Activated naive CD4-positive, alpha-beta T cell treated with anti-CD3 and anti-CD28 coated beads, Interleukin-2, amount 50 U/mL, for 72 hours (primary cell): ENCODE data around the gene ASCC2. TPM values are rescaled to one million over a fixed set of nuclear protein-coding genes. Genes with fewer than 3 reads are reported as not detected.
"Not testable (repeated sequence)": the region's sequence is repeated elsewhere in the genome, so short reads cannot be mapped to it uniquely, and the experiment has no call there.

Source experiments
- ATAC-seq, 2 donors: fragments of 150-1000 bp; cut with Tn5 transposase; 2 replicates each; pipeline ENCODE4 v1.10.0; 2021; ENCODE audit warnings: mild to moderate bottlenecking in 2 of 2, moderate library complexity in 2 of 2
- DNase-seq, 2 donors: peaks; one replicate each; pipeline ENCODE4 v3.0.0; 2021 to 2022; ENCODE audit warnings: low spot score in 2 of 2
- H3K27ac Mint-ChIP-seq, 2 donors: one replicate each; pipeline ENCODE4 v1.8.0; 2022; ENCODE audit warnings: mild to moderate bottlenecking in 2 of 2, mixed read lengths in 2 of 2
- H3K36me3 Mint-ChIP-seq, 2 donors: one replicate each; pipeline ENCODE4 v1.8.0; 2022; ENCODE audit warnings: mixed read lengths in 2 of 2
- H3K9me3 Mint-ChIP-seq, 2 donors: one replicate each; pipeline ENCODE4 v1.8.0; 2022; ENCODE audit warnings: mixed read lengths in 2 of 2
- total RNA-seq, 2 donors: library from RNA; stranded (reverse); gene quantifications; one replicate each; pipeline ENCODE4 v1.2.3, GENCODE V29; 2022

ASCC2 gene
- 10 to 100 TPM; 55.0 to 73.2 TPM for total RNA-seq

GRCh38 chr22:29837741-29838598 lies at the start of gene ASCC2:
ASCC2 (minus strand) TSS chr22:29838274; CDS start chr22:29832325, 5,949 bp downstream.
- Mint-ChIP-seq H3K9me3 (peaks cover 4 to 5% of the 10 kb centered on the region in 2 donors), H3K27ac (peak within 1 kb of the TSS; percentile 92 to 95), H3K36me3 (peaks cover 6% of the 10 kb centered on the region in 2 donors)
- peak; percentile 98 for DNase-seq
- ATAC-seq = peak; percentile 97 to 99

GRCh38 chr22:29887358-29887757 lies 49.3 kb upstream of the ASCC2 start:
- H3K27ac Mint-ChIP-seq = no peak overlapping the region

DNA sequence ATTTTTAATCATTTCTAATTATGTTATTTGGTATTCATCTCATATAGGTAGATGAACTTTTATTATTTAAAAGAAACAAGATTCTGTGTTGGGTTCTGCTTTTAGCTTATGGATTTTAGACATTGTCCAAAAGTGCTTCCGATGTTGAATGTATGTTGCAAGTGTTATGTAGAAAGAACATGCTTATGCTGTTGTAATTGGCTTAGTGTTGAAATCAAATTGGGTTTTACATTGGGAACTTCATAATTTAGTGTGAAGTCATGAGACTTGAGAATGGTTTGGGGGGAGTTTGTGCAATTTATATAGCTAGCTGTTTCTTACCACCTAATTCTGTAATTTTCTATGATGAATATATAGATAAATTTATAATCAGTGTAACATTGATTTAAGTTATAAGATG lies 48.5 kb upstream of the ASCC2 start:
- no peak for ATAC-seq
- Mint-ChIP-seq H3K27ac (no peak overlapping the region), H3K36me3 (peaks cover 6 to 8% of the 10 kb centered on the region in 2 donors), H3K9me3 (no peaks in the 10 kb centered on the region)
- no peak for DNase-seq

More at GRCh38 chr22:29887358-29887757, 49.3 kb upstream of the ASCC2 start:
- DNase-seq (no peak), ATAC-seq (no peak)
- peaks cover 6 to 8% of the 10 kb centered on the region in 2 donors for H3K36me3 Mint-ChIP-seq
- no peaks in the 10 kb centered on the region for H3K9me3 Mint-ChIP-seq

- Mint-ChIP-seq H3K27ac (no peak overlapping the region), H3K36me3 (peaks cover 6 to 8% of the 10 kb centered on the region in 2 donors), H3K9me3 (no peaks in the 10 kb centered on the region)
- DNase-seq = no peak
- ATAC-seq = no peak
These were observed 47.5 kb upstream of the ASCC2 start for GRCh38 chr22:29885610-29886009.

DNA sequence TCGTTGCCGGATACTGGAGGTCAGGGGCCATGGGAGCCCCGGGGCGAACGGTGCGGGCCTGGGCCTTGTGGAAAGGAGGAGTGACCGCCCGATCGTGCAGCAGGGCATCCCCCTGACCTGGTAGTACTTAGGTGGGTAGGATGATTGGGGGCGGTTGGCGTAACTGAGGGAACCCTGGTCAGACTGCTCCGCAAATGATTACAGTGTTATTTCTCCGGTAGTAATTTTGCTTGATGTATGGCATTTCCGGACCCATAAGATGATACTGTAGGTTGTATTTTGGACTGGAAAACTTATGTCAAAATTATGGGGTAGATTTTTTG lies 45.7 kb upstream of the ASCC2 start:
- no peak for DNase-seq
- peaks cover 6 to 8% of the 10 kb centered on the region in 2 donors for H3K36me3 Mint-ChIP-seq
- no peaks in the 10 kb centered on the region for H3K9me3 Mint-ChIP-seq
- peak in 1 of 2 donors; percentile 32 for ATAC-seq
- peak overlapping the region; percentile 77 to 81 for H3K27ac Mint-ChIP-seq

- H3K9me3 Mint-ChIP-seq = no peaks in the 10 kb centered on the region
- H3K36me3 Mint-ChIP-seq = peaks cover 6 to 8% of the 10 kb centered on the region in 2 donors
- ATAC-seq = peak; percentile 90 to 92
- DNase-seq = peak; percentile 96 to 99
- peak within 1 kb of the TSS; percentile 77 to 81 for H3K27ac Mint-ChIP-seq
These were observed 45.1 kb upstream of the ASCC2 start, which contains the start of gene MTMR3 for GRCh38 chr22:29883045-29883774. MTMR3 (plus strand) TSS chr22:29883174; CDS start chr22:29971060, 87,886 bp downstream.

DNA sequence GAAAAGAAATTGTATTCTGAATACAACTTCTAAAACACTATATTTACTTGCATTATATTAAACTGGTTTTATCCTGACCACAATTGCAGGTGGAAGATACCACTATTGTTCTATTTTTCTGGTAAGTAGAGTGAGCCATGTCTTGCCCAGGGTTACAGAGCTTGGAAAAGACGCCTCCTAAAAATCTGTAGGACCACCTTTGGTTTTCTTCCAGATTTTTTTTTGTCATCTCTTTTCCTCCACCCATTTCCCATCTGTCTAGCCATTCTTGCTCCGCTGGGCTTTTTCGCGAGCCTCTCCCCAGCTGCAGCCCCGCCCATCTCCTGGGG lies 44.6 kb upstream of the ASCC2 start:
- ATAC-seq = no peak

GRCh38 chr22:29879753-29880152 lies 41.7 kb upstream of the ASCC2 start:
- Mint-ChIP-seq H3K36me3 (peaks cover 6 to 8% of the 10 kb centered on the region in 2 donors), H3K9me3 (no peaks in the 10 kb centered on the region), H3K27ac (no peak overlapping the region)
- peak in 1 of 2 donors; percentile 19 for ATAC-seq
- DNase-seq = no peak

More for the DNA sequence above, 44.6 kb upstream of the ASCC2 start:
- DNase-seq = no peak
- Mint-ChIP-seq H3K36me3 (peaks cover 6 to 8% of the 10 kb centered on the region in 2 donors), H3K27ac (peak overlapping the region in 1 of 2 donors; percentile 81), H3K9me3 (no peaks in the 10 kb centered on the region)

GRCh38 chr22:29877620-29878019 lies 39.5 kb upstream of the ASCC2 start:
- H3K9me3 Mint-ChIP-seq = no peaks in the 10 kb centered on the region

GRCh38 chr22:29873943-29874342 lies 35.9 kb upstream of the ASCC2 start:
- H3K27ac Mint-ChIP-seq = no peak overlapping the region
- DNase-seq (no peak), ATAC-seq (no peak)
- H3K36me3 Mint-ChIP-seq = no peaks in the 10 kb centered on the region
- H3K9me3 Mint-ChIP-seq = no peaks in the 10 kb centered on the region

More at GRCh38 chr22:29877620-29878019, 39.5 kb upstream of the ASCC2 start:
- Mint-ChIP-seq H3K27ac (no peak overlapping the region), H3K36me3 (no peaks in the 10 kb centered on the region)
- ATAC-seq = no peak
- no peak for DNase-seq

GRCh38 chr22:29872989-29873388 lies 34.9 kb upstream of the ASCC2 start:
- H3K27ac Mint-ChIP-seq = no peak overlapping the region
- ATAC-seq (no peak), DNase-seq (no peak)
- H3K36me3 Mint-ChIP-seq = no peaks in the 10 kb centered on the region
- H3K9me3 Mint-ChIP-seq = no peaks in the 10 kb centered on the region

- no peak for ATAC-seq
These were observed 34.2 kb upstream of the ASCC2 start for GRCh38 chr22:29872144-29872893.

DNA sequence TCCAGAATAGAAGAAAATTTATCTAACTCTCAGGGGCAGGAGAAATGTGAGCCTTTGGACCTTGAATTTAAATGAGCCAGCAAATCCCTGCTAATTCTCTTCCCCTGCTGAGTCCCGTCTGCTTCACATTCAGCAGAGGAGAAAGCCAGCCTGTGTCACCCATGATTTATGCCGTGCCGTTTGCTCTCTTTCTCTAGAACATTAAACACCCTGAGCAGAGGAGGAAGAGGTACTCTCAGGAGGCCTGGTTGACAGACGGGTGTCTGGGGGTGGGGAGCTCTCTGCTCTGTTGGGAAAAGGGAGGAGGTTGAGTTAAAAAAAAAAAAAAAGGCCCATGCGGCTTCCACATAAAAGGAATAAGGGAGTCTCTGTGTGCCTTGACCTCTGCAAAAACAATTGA lies 33.6 kb upstream of the ASCC2 start:
- no peaks in the 10 kb centered on the region for H3K9me3 Mint-ChIP-seq
- ATAC-seq = no peak
- no peaks in the 10 kb centered on the region for H3K36me3 Mint-ChIP-seq
- no peak overlapping the region for H3K27ac Mint-ChIP-seq
- DNase-seq = no peak

More at GRCh38 chr22:29872144-29872893, 34.2 kb upstream of the ASCC2 start:
- Mint-ChIP-seq H3K9me3 (no peaks in the 10 kb centered on the region), H3K27ac (no peak overlapping the region), H3K36me3 (no peaks in the 10 kb centered on the region)
- DNase-seq = no peak

- H3K27ac Mint-ChIP-seq = no peak overlapping the region
- no peaks in the 10 kb centered on the region for H3K36me3 Mint-ChIP-seq
- no peaks in the 10 kb centered on the region for H3K9me3 Mint-ChIP-seq
- DNase-seq = peak in 1 of 2 donors; percentile 16
- ATAC-seq = peak; percentile 49 to 81
These were observed 32.5 kb upstream of the ASCC2 start for GRCh38 chr22:29870574-29870973.

DNA sequence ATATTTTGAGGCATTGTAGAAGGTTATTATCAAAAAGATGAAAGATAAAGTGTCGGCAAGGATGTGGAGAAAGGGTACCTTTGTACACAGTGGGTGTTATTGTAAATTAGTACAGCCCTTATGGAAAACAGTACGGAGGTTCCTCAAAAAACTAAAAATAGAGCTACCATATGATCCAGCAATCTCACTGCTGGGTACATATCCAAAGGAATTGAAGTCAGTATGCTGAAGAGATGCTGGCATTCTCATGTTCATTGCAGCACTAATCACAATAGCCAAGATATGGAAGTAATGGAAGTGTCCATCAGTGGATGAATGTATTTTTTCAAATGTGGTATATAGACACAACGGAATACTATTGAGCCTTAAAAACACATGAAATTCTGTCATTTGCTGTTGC lies 29.8 kb upstream of the ASCC2 start:
- Mint-ChIP-seq H3K9me3 (no peaks in the 10 kb centered on the region), H3K27ac (no peak overlapping the region), H3K36me3 (no peaks in the 10 kb centered on the region)
- DNase-seq (no peak), ATAC-seq (no peak)

- no peak overlapping the region for H3K27ac Mint-ChIP-seq
- ATAC-seq = no peak
- no peaks in the 10 kb centered on the region for H3K36me3 Mint-ChIP-seq
These were observed 29.2 kb upstream of the ASCC2 start for GRCh38 chr22:29867260-29867659.

GRCh38 chr22:29865572-29865971 lies 27.5 kb upstream of the ASCC2 start:
- H3K27ac Mint-ChIP-seq, H3K9me3 Mint-ChIP-seq, DNase-seq, ATAC-seq, H3K36me3 Mint-ChIP-seq: not testable (repeated sequence)

More at GRCh38 chr22:29867260-29867659, 29.2 kb upstream of the ASCC2 start:
- H3K9me3 Mint-ChIP-seq = no peaks in the 10 kb centered on the region
- no peak for DNase-seq
